Activated T-helper 17 cell treated with anti-CD3 and anti-CD28 coated beads, Interleukin-2, amount 50 U/mL, for 72 hours (primary cell): ENCODE data around the gene TBC1D1. TPM values are rescaled to one million over a fixed set of nuclear protein-coding genes. Genes with fewer than 3 reads are reported as not detected.

Experiments used
- ATAC-seq: fragments of 150-1000 bp; cut with Tn5 transposase; replicated peaks from 2 replicates; pipeline ENCODE4 v1.10.0; 2021; ENCODE audit warnings: mild to moderate bottlenecking, moderate library complexity
- H3K27ac Mint-ChIP-seq: one replicate; pipeline ENCODE4 v1.8.0; 2022; ENCODE audit warnings: mixed read lengths
- H3K27me3 Mint-ChIP-seq: one replicate; pipeline ENCODE4 v1.8.0; 2022; ENCODE audit warnings: mixed read lengths
- H3K36me3 Mint-ChIP-seq: one replicate; pipeline ENCODE4 v1.8.0; 2022; ENCODE audit warnings: low read depth, mild to moderate bottlenecking, mixed read lengths
- H3K4me1 Mint-ChIP-seq: one replicate; pipeline ENCODE4 v1.8.0; 2022; ENCODE audit warnings: mixed read lengths
- H3K4me3 Mint-ChIP-seq: one replicate; pipeline ENCODE4 v1.8.0; 2022; ENCODE audit warnings: mild to moderate bottlenecking, mixed read lengths
- H3K9me3 Mint-ChIP-seq: one replicate; pipeline ENCODE4 v1.8.0; 2022; ENCODE audit warnings: mixed read lengths
- total RNA-seq, 2 donors: library from RNA; stranded (reverse); gene quantifications; one replicate each; pipeline ENCODE4 v1.2.3, GENCODE V29; 2022

Gene TBC1D1
- total RNA-seq, 2 donors from 2014 or later: 29.9 to 39.0 TPM

- Mint-ChIP-seq H3K4me3 (no peak overlapping the region), H3K9me3 (no peaks in the 10 kb centered on the region), H3K27me3 (no peaks in the 10 kb centered on the region), H3K4me1 (peaks cover 12% of the 10 kb centered on the region), H3K27ac (no peak overlapping the region), H3K36me3 (no peaks in the 10 kb centered on the region)
- no peak for ATAC-seq
These were observed 261.4 kb downstream of the TBC1D1 start for GRCh38 chr4:38152305-38152704.

DNA sequence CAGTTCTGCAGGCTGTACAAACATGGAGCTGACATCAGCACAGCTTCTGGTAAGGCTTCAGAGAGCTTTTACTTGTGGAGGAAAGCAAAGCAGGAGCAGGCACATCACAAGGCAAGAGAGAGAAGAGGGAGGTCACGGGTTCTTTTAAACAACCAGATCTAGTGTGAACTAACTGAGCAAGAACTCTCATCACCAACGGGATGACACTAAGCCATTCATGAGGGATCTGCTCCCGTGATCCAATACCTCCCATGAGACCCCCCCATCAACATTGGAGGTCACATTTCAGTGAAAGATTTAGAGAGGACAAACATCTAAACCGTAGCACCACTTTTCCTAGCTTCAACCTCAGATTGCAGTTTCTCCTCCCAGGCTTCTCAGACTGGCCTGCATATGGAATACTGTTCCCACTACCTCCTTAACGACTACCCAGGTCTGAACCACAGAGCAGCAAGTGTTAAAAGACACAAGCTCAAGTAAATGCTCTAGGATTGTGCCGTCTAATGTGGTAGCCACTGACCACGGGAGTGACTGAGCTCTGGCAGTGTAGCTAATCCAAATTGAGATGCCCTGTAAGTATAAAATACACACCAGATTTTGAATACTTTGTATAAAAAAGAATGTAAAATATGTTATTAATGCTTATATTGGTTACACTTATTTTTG, 262.0 kb downstream of the TBC1D1 start:
- Mint-ChIP-seq H3K9me3 (no peaks in the 10 kb centered on the region), H3K4me3 (no peak overlapping the region), H3K36me3 (no peaks in the 10 kb centered on the region), H3K27ac (no peak overlapping the region), H3K4me1 (peaks cover 12% of the 10 kb centered on the region), H3K27me3 (no peaks in the 10 kb centered on the region)
- no peak for ATAC-seq

GRCh38 chr4:38153387-38153760, 262.5 kb downstream of the TBC1D1 start:
- H3K36me3 Mint-ChIP-seq: no peaks in the 10 kb centered on the region
- H3K27ac Mint-ChIP-seq: no peak overlapping the region
- H3K9me3 Mint-ChIP-seq: peaks cover 2% of the 10 kb centered on the region
- peaks cover 13% of the 10 kb centered on the region for H3K4me1 Mint-ChIP-seq
- H3K4me3 Mint-ChIP-seq: no peak overlapping the region
- ATAC-seq: no peak
- H3K27me3 Mint-ChIP-seq: no peaks in the 10 kb centered on the region

- H3K4me1 Mint-ChIP-seq: peaks cover 18% of the 10 kb centered on the region
- H3K27me3 Mint-ChIP-seq: no peaks in the 10 kb centered on the region
- no peak for ATAC-seq
- H3K4me3 Mint-ChIP-seq: peak overlapping the region; percentile 44
- peaks cover 6% of the 10 kb centered on the region for H3K9me3 Mint-ChIP-seq
- H3K27ac Mint-ChIP-seq: peak overlapping the region; percentile 34
- H3K36me3 Mint-ChIP-seq: no peaks in the 10 kb centered on the region
These were observed 263.4 kb downstream of the TBC1D1 start for GRCh38 chr4:38154252-38154651.

DNA sequence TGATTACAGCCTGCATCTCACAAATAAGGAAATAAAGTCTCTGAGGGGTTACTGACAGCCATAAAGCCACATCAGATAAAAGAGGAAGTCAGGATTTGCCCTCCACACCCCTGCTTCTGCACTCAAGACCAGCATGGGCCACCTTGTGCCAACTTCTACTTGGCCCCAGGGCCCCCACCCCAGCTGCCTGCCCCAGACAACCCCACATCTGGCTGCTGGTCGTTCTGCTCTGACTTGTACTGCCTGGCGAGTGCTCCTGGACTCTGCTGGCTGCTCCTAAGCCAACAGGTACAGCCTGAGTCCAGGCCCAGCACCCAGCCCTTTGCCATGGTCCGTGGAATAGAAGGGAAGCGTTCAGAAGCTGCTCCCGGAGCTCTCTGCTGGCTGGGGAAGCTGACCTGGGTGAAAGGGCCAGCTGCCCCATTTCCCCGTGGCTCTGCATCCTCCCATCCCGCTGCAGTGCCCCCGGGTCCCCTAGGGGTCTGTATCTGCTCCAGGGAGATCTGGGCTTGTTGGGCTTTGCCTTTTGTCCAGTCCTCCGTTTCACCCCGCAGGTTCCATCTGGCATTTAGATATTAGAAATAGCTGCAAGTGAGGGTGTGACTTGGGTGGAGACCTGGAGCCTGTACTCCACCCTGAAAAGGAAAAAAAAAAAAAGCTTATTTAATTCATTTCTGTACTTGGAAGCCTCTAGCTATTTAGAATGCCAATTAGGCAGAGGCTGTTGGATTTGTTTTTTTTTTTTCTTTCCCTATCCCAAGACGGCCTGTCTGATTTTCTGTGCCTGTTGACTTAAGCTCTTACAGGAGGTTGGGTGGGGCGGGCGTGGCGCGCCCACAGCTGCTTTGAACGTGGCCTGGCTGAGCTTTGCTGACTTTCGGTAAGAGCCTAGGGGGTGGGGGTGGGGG, 264.1 kb downstream of the TBC1D1 start:
- Mint-ChIP-seq H3K4me1 (peaks cover 21% of the 10 kb centered on the region), H3K27me3 (no peaks in the 10 kb centered on the region), H3K9me3 (peaks cover 6% of the 10 kb centered on the region), H3K4me3 (peak overlapping the region; percentile 44), H3K36me3 (no peaks in the 10 kb centered on the region), H3K27ac (peak overlapping the region; percentile 34)
- peak; percentile 54 for ATAC-seq

- Mint-ChIP-seq H3K4me1 (peaks cover 26% of the 10 kb centered on the region), H3K36me3 (no peaks in the 10 kb centered on the region), H3K9me3 (peaks cover 6% of the 10 kb centered on the region), H3K27ac (peak overlapping the region; percentile 34), H3K27me3 (no peaks in the 10 kb centered on the region), H3K4me3 (peak overlapping the region; percentile 44)
- ATAC-seq: peak; percentile 39
These were observed 264.9 kb downstream of the TBC1D1 start for GRCh38 chr4:38155589-38156294.

DNA sequence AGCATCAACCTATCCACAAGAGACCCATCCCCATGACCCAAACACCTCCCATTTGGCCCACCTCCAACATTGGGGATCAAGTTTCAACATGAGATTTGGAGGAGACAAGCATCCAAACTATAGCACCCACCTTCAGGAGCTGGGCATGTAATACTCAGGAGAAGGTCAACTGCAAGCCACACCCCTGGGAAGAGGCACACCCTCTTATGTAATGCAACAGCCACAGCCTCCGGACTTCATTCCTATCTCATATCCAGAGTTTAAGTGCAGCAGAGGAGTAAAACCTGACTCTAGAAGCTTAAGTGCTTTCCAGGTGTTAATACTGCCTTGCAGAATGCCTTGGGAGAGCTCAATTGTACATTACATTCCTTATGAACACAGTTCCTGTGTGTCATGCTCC, 266.7 kb downstream of the TBC1D1 start:
- no peaks in the 10 kb centered on the region for H3K27me3 Mint-ChIP-seq
- H3K36me3 Mint-ChIP-seq: no peaks in the 10 kb centered on the region
- peaks cover 38% of the 10 kb centered on the region for H3K4me1 Mint-ChIP-seq
- no peak overlapping the region for H3K27ac Mint-ChIP-seq
- no peak for ATAC-seq
- peaks cover 6% of the 10 kb centered on the region for H3K9me3 Mint-ChIP-seq
- no peak overlapping the region for H3K4me3 Mint-ChIP-seq

DNA sequence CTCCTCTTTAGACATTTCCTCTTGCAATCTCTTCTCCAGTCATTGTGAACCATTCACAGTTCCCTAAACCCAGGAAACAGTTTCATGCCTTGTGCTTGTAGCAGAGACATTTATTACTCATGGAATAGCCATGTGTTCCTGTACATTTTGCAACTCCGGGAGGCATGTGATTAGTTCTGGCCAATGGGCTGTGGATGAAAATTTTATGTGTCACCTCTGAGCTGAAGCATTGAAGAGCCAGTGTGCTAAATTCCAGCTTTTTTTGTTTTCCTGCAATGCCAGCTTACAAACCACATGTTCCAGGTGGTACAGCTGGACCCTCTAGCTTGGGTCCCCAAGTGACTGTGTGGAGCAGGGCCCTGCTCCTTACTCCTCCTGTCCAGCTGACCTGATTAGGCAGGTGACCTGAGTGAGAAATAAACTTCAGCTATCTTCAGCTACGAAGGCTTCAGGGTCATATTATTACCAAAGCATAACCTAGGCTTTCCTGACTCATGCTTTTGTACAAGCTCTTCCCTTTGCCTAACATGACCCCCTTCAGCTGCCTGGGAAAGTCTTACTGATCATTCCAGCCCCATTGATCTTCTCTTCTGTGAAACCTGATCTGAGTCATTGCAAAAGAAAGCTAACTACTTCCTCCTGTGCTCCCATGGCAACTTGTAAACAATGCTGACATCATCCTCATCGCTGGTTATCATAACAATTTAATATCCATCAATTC, 269.8 kb downstream of the TBC1D1 start:
- peaks cover 50% of the 10 kb centered on the region for H3K4me1 Mint-ChIP-seq
- ATAC-seq: peak; percentile 83
- peak overlapping the region; percentile 31 for H3K4me3 Mint-ChIP-seq
- no peaks in the 10 kb centered on the region for H3K36me3 Mint-ChIP-seq
- peak overlapping the region; percentile 85 for H3K27ac Mint-ChIP-seq
- peaks cover 10% of the 10 kb centered on the region for H3K9me3 Mint-ChIP-seq
- H3K27me3 Mint-ChIP-seq: no peaks in the 10 kb centered on the region

- Mint-ChIP-seq H3K27ac (peak overlapping the region; percentile 85), H3K36me3 (no peaks in the 10 kb centered on the region), H3K9me3 (peaks cover 12% of the 10 kb centered on the region), H3K27me3 (no peaks in the 10 kb centered on the region), H3K4me1 (peaks cover 52% of the 10 kb centered on the region), H3K4me3 (peak overlapping the region; percentile 31)
- no peak for ATAC-seq
These were observed 270.6 kb downstream of the TBC1D1 start for GRCh38 chr4:38161208-38162113.

DNA sequence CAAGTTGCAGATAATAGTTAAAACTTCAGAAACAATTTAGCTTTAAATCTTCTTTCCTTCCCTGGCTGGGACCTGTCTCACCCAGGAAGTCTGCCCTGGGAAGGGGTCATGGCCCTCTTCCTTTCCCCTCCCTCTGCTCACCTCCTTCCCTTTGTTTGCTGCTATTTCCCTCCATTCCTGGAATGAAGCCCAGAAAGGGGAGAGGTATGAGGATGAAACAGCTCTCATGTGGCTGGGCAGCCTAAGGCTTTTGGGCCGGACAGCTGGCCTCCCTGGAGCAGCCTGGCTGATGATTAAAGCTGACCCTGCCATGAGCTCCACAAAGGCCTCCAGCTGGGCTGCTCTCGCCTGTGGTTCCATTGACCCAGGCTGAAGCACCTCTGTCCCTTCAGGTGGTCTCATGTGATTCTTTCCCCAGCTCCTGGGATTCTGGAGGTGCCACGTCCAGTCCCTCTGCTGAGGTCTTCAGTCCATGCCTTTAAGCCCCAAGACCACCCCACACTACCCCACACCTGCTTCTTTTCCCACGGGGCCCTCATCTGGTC, 271.4 kb downstream of the TBC1D1 start:
- no peaks in the 10 kb centered on the region for H3K27me3 Mint-ChIP-seq
- H3K4me3 Mint-ChIP-seq: peak overlapping the region; percentile 2
- peaks cover 12% of the 10 kb centered on the region for H3K9me3 Mint-ChIP-seq
- H3K4me1 Mint-ChIP-seq: peaks cover 58% of the 10 kb centered on the region
- no peaks in the 10 kb centered on the region for H3K36me3 Mint-ChIP-seq
- no peak for ATAC-seq
- H3K27ac Mint-ChIP-seq: peak overlapping the region; percentile 85

DNA sequence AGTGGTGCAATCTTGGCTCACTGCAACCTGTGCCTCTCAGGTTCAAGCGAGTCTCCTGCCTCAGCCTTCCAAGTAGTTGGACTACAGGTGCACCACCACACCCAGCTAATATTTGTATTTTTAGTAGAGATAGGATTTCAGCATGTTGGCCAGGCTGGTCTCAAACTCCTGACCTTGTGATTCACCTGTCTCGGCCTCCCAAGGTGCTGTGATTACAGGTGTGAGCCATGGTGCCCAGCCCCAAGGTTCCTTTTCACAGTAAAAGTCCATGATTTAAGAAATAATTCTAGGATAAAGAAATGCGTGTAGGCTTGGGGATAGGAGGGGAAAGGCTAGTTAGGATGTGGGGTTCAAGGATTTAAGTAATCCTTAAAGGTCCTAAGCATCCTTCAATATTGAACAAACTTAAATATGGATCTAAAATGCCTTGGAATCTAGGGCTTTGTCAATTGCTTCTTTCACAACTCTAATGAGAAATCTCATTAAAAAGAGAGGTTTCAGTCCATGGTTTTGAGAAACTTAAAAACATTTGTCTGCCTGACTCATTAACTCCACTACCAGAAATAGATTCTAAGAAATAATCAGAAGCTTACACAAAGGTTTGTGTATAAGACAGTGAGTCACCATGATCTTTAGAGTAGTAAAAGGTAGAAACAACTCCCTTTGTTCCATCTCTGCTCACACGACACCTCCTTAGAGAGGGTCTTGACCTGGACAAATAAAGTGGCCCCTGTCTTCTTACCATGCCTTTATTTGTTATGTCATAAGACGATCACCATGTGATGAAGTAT, 272.5 kb downstream of the TBC1D1 start:
- H3K27ac Mint-ChIP-seq: peak overlapping the region; percentile 85
- peak overlapping the region; percentile 52 for H3K4me3 Mint-ChIP-seq
- ATAC-seq: peak; percentile 80
- no peaks in the 10 kb centered on the region for H3K27me3 Mint-ChIP-seq
- peaks cover 10% of the 10 kb centered on the region for H3K9me3 Mint-ChIP-seq
- H3K36me3 Mint-ChIP-seq: no peaks in the 10 kb centered on the region
- H3K4me1 Mint-ChIP-seq: peaks cover 56% of the 10 kb centered on the region

- ATAC-seq: no peak
- peak overlapping the region; percentile 85 for H3K27ac Mint-ChIP-seq
- H3K4me1 Mint-ChIP-seq: peaks cover 51% of the 10 kb centered on the region
- no peaks in the 10 kb centered on the region for H3K27me3 Mint-ChIP-seq
- peaks cover 6% of the 10 kb centered on the region for H3K9me3 Mint-ChIP-seq
- H3K36me3 Mint-ChIP-seq: no peaks in the 10 kb centered on the region
- H3K4me3 Mint-ChIP-seq: peak overlapping the region; percentile 52
These were observed 273.5 kb downstream of the TBC1D1 start for GRCh38 chr4:38164346-38164745.
